GM11168 (cell line): Measurements from ENCODE around the gene FAIM2.

Experiments used
- in situ Hi-C: fragments of 300-500 bp; cut with MboI; formaldehyde crosslinking; loops from one replicate; pipeline ENCODE4 v1.12.0; 2022; ENCODE audit warnings: low sequenced_read_pairs; ENCODE audit not compliant: unreplicated experiment

Gene FAIM2

GRCh38 chr12:49903700-49904423 is at the start of gene FAIM2:
FAIM2 (minus strand) TSS chr12:49903900; CDS start chr12:49903792, 108 bp downstream.
- in situ Hi-C loops = no loop called here

- in situ Hi-C loops = no loop called here
Observed at GRCh38 chr12:49953151-49953550, 49.5 kb upstream of the FAIM2 start.

GRCh38 chr12:49952391-49953055 is 48.8 kb upstream of the FAIM2 start:
- in situ Hi-C loops = no loop called here

GRCh38 chr12:49951411-49952240 is 47.9 kb upstream of the FAIM2 start:
- in situ Hi-C loops = no loop called here

GRCh38 chr12:49950273-49951251 is 46.9 kb upstream of the FAIM2 start, which contains the start of gene AQP2:
AQP2 (plus strand) TSS chr12:49950737; CDS start chr12:49950831, 94 bp downstream.
- in situ Hi-C loops = no loop called here

GRCh38 chr12:49949866-49950265 is 46.2 kb upstream of the FAIM2 start:
- in situ Hi-C loops = no loop called here

GRCh38 chr12:49948866-49949845 is 45.5 kb upstream of the FAIM2 start:
- in situ Hi-C loops = no loop called here

- in situ Hi-C loops = no loop called here
Observed at GRCh38 chr12:49947593-49948226, 44.0 kb upstream of the FAIM2 start.

- in situ Hi-C loops = no loop called here
Observed at GRCh38 chr12:49946497-49946896, 42.8 kb upstream of the FAIM2 start.

- in situ Hi-C loops = no loop called here
Observed at GRCh38 chr12:49946086-49946485, 42.4 kb upstream of the FAIM2 start.

- in situ Hi-C loops = no loop called here
Observed at GRCh38 chr12:49945394-49946080, 41.8 kb upstream of the FAIM2 start.

GRCh38 chr12:49944718-49945117 is 41.0 kb upstream of the FAIM2 start:
- in situ Hi-C loops = no loop called here

- in situ Hi-C loops = no loop called here
Observed at GRCh38 chr12:49944046-49944445, 40.3 kb upstream of the FAIM2 start.

- in situ Hi-C loops = no loop called here
Observed at GRCh38 chr12:49943625-49943960, 39.9 kb upstream of the FAIM2 start.

GRCh38 chr12:49942921-49943624 is 39.4 kb upstream of the FAIM2 start:
- in situ Hi-C loops = no loop called here

GRCh38 chr12:49942512-49942893 is 38.8 kb upstream of the FAIM2 start:
- in situ Hi-C loops = no loop called here
